Effector memory CD4-positive, alpha-beta T cell (primary cell): Measurements from ENCODE around the gene CACNA1E.

ENCODE experiments used
- DNase-seq, 3 donors: peaks; one replicate each; pipeline ENCODE4 v3.0.0-alpha.2; 2020
- H3K27ac ChIP-seq: 2 replicates; pipeline ENCODE4 v1.7.0; 2013; ENCODE audit warnings: mild to moderate bottlenecking, low read length, moderate library complexity; ENCODE audit not compliant: insufficient read depth, poor library complexity, severe bottlenecking
- H3K27me3 ChIP-seq: replicated peaks from 2 replicates; pipeline ENCODE4 v1.7.0; 2013; ENCODE audit warnings: mild to moderate bottlenecking, low read length; ENCODE audit not compliant: insufficient read depth, control insufficient read depth, poor library complexity, severe bottlenecking
- H3K36me3 ChIP-seq: 2 replicates; pipeline ENCODE4 v1.7.0; 2013; ENCODE audit warnings: mild to moderate bottlenecking, low read length, moderate library complexity; ENCODE audit not compliant: control insufficient read depth, insufficient read depth
- H3K4me1 ChIP-seq: 2 replicates; pipeline ENCODE4 v1.7.0; 2013; ENCODE audit warnings: low read length, mild to moderate bottlenecking; ENCODE audit not compliant: control insufficient read depth, insufficient read depth, poor library complexity, severe bottlenecking
- H3K4me3 ChIP-seq: 2 replicates; pipeline ENCODE4 v1.7.0; 2013; ENCODE audit warnings: low read length, low read depth, mild to moderate bottlenecking; ENCODE audit not compliant: insufficient read depth, poor library complexity, severe bottlenecking
- H3K9me3 ChIP-seq: 2 replicates; pipeline ENCODE4 v1.7.0; 2013; ENCODE audit warnings: mild to moderate bottlenecking, low read length, moderate library complexity; ENCODE audit not compliant: control insufficient read depth

The CACNA1E gene

DNA sequence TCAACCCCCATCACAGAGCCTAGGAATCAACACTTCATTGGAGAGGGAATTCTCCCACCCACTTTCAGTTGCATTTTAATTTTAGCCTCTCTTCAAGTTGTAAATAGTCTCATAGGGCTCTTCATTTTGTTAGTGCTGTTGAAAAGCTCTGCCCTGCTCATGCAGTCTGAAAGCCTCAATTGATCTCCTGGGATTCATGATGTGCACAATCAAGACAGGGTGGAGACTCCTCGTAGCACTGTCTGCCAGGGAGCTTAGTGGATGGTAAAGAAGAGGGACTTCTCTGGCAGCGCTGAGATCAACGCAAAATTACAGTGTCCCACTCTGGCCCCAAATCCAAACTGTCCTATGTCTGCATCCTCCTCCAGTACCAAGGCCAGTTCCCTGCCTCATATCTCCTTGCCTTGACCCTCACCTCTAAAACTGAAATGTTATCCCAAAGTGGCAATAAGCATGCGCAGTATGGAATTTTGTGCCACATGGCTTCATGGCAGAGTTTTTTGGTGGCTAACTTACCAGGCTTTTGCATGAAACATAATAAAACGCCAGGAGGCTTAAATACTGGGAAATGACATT, 282.2 kb downstream of the CACNA1E start:
- Histone ChIP-seq H3K27ac (no peak overlapping the region), H3K36me3 (no peaks in the 10 kb centered on the region), H3K4me1 (no peaks in the 10 kb centered on the region), H3K27me3 (no peaks in the 10 kb centered on the region), H3K4me3 (no peak overlapping the region), H3K9me3 (no peaks in the 10 kb centered on the region)
- DNase-seq = no peak

DNA sequence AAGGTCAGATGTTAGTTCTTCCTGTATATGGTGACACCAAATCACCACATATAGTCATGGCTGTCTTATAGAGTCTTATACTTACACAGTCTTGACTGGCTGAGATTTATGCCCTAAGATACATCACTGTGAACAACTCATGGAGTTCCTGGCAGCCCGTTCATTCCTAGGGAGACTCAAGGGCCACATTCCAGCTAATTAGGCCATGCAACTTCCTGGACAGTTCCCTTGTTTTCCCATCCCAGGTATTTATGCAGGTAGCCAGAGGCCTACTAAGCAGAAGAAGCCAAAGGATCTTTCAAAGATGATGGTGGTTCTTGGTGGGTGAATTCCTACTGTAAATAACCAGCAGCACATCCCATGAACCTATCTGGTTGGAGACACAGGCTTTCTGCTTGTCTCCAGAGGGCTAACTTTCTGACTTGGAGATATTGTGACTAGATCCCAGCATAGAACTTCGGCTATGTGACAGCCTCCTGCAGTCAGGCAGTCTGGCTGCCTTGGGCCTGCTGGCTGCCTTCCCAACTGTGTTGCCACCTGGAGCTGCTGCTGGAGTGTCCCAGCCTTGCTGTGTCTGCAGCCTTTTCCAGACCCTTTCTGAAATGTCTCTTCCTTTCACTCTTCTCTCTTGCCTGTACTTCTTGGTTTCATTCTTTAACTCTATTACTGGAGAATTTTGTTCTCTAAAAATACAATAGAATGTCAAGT, 283.8 kb downstream of the CACNA1E start:
- Histone ChIP-seq H3K9me3 (no peaks in the 10 kb centered on the region), H3K4me3 (no peak overlapping the region), H3K27ac (no peak overlapping the region), H3K36me3 (no peaks in the 10 kb centered on the region), H3K4me1 (no peaks in the 10 kb centered on the region), H3K27me3 (no peaks in the 10 kb centered on the region)
- DNase-seq = no peak

DNA sequence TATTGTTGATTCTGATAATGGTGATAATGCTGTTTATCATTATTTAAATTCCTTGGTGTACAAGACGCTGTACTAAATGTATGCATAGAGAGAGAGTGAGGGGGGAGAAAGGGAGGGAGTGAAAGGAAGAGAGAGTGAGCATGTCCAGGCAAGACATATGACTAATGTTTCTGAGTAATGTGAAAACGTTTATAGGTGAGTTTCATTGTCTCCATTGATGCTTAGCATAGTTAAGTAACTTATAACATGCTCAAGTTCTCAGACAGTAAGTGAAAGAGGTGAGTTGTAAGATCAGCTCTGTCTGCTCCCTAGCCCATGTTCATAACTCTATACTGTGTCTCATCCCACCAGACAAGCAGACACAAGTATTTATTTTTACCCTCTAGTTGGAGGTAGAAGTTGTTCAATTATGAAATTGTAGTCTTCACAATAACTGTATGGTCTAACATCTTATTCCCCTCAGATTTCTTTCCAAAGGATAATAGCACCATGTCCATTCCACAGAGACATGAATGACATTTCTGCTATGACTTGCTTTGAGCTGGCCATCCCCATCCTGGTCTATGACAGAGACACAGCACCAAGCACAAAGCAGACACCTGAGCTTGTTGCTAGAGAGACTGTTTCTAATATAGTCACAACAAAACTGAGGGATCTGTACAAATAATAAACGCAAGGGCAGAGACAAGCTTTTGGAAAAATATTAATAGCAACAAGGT, 285.1 kb downstream of the CACNA1E start:
- H3K36me3 ChIP-seq = no peaks in the 10 kb centered on the region
- H3K4me1 ChIP-seq = no peaks in the 10 kb centered on the region
- no peak for DNase-seq
- no peaks in the 10 kb centered on the region for H3K27me3 ChIP-seq
- H3K4me3 ChIP-seq = no peak overlapping the region
- H3K27ac ChIP-seq = no peak overlapping the region
- no peaks in the 10 kb centered on the region for H3K9me3 ChIP-seq

DNA sequence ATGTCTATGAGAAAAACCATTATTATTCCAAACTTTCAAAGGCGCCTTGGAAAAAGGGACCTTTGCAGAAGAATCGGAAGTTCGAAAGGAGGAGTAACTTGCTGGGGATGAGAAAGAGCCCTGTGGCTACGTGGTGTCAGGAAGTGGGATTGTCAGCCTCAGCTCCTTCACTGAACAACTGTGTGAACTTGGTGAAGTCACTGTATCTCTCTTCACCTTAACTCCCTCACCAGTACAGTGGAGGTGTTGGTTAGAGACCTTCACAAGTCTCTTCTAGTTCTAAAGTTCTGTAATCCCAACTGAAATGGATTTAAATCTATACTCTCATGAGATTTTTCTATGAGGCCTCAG, 285.6 kb downstream of the CACNA1E start:
- Histone ChIP-seq H3K27ac (no peak overlapping the region), H3K36me3 (no peaks in the 10 kb centered on the region), H3K9me3 (no peaks in the 10 kb centered on the region), H3K27me3 (no peaks in the 10 kb centered on the region), H3K4me1 (no peaks in the 10 kb centered on the region), H3K4me3 (no peak overlapping the region)
- no peak for DNase-seq

DNA sequence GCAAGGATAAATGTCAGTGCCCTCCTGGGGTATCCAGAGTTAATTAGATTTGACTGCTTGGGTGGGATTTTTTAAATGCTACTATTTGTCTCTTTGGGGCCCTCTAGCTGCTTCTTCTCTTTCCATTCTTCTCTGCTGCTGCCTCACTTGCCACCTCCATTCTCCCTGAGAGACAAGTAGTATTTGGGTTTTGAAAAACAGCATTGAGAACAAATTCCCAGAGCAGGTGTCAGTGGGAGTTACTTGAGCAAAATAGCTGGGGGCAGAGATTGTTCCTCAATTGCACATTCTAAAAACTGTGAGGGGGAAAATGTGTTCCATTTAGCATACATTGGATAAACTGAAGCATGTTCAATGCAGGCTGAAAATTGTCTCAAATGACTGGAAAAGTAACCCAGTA, 286.5 kb downstream of the CACNA1E start:
- Histone ChIP-seq H3K27me3 (no peaks in the 10 kb centered on the region), H3K36me3 (no peaks in the 10 kb centered on the region), H3K27ac (no peak overlapping the region), H3K9me3 (no peaks in the 10 kb centered on the region), H3K4me3 (no peak overlapping the region), H3K4me1 (no peaks in the 10 kb centered on the region)
- DNase-seq = no peak

DNA sequence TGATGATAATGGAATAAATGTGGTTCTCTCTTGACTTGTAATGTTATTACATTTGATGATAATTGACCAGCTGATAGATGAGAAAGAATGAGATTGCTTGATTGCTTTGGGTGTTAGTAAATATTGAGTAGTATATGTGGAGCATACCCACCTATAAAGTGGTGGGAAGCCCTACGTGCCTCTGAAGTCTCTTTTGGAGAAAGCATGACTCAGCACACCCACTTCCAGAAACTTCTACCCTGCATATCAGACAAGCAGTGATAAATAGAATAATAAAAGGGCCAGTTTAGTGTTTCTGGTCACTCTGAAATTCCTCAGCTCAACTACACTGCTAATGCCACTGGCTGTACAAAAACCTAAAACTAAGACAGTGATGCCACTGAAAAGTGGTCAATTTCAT, 289.4 kb downstream of the CACNA1E start:
- Histone ChIP-seq H3K9me3 (no peaks in the 10 kb centered on the region), H3K27ac (no peak overlapping the region), H3K4me1 (no peaks in the 10 kb centered on the region), H3K36me3 (no peaks in the 10 kb centered on the region), H3K4me3 (no peak overlapping the region), H3K27me3 (no peaks in the 10 kb centered on the region)
- DNase-seq = no peak

DNA sequence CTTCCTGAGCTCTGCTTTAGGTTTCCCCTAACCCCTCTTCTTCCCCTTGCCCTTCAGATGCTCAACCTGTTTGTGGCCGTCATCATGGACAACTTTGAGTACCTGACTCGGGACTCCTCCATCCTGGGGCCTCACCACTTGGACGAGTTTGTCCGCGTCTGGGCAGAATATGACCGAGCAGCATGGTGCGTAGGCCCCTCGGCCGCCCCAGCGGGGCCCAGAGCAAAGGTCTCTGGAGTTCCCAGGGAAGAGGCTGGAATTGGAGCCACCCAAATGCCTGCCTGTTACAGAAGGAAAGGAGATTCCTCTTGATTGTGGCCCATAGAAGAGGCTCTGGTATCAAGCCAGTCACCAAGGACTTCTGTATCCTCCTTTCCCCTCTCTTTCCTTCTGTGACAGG, 292.7 kb downstream of the CACNA1E start:
- Histone ChIP-seq H3K9me3 (no peaks in the 10 kb centered on the region), H3K36me3 (no peaks in the 10 kb centered on the region), H3K27ac (no peak overlapping the region), H3K4me1 (no peaks in the 10 kb centered on the region), H3K27me3 (peaks cover 2% of the 10 kb centered on the region), H3K4me3 (no peak overlapping the region)
- no peak for DNase-seq

DNA sequence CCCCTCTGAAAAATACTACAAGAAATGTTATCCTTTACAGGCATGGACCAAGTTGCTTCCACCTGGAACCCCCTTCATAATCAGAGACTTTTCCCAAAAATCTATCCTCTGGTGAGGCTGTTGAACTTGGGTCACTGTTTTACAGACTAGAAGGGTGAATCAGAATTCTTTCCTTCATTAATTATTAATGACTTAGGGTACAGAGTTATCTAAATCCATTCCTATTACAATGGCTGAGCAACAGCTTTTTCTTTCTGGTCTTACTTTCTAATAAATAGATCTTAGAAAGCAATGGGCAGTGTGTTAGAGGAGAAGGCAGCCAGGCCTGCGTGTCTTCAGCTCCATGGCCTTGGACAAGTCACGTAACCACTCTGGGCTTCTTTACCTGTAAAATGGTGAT, 294.0 kb downstream of the CACNA1E start:
- H3K9me3 ChIP-seq = no peaks in the 10 kb centered on the region
- H3K36me3 ChIP-seq = no peaks in the 10 kb centered on the region
- H3K4me3 ChIP-seq = no peak overlapping the region
- H3K27ac ChIP-seq = no peak overlapping the region
- no peaks in the 10 kb centered on the region for H3K4me1 ChIP-seq
- peaks cover 2% of the 10 kb centered on the region for H3K27me3 ChIP-seq
- DNase-seq = no peak

DNA sequence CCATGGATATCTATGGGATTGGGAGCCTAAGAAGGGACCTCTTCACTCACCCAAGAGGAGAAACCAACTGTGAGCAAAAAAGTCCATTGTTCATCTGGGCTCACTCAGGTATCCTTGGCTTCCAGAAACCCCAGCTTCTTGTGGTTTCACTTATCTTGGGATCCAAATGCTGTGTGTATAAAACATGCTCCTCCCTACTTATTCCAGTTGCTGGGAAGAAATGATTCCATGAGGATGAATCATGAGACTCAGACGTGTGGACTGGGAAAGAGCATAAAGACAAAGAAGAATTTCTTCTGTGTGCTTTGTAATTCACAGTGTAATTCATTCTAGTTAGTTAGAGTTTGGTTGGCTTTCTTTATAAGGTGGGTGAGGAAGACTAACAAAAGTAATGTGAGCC, 294.5 kb downstream of the CACNA1E start:
- no peak overlapping the region for H3K4me3 ChIP-seq

DNA sequence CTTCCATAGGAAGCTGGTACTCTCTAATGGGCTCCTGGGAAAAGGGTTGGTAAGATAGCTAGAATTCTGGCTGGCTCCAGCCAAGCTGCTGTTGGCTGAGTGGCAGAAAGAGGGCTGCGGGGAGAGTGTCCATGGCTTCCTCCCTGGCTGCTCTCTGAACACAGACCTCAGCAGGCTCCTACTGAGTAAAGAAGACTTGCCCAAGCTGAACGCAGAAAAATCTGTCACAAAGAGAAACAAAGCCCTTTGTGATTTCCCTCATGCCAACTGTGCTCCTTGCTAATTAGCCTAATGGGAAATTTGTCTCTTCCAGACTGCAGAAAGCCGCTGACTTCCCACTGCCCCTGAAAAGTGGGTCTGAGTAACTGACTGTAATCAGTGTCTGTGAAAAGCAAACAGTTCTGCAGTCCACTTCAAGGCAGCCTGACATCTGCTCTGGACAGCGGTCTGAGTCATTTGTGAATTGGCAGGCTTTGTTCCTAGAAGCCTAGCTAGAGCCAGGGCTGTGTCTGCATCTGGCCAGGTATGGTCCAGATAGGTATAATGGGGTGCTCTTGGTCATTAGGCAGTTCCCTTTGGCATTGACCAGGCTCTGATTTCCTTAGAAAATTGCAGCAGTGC, 295.4 kb downstream of the CACNA1E start:
- no peak for DNase-seq
- H3K36me3 ChIP-seq = no peaks in the 10 kb centered on the region

More for the DNA sequence above, 294.5 kb downstream of the CACNA1E start:
- no peaks in the 10 kb centered on the region for H3K4me1 ChIP-seq
- H3K27me3 ChIP-seq = peaks cover 2% of the 10 kb centered on the region
- H3K9me3 ChIP-seq = no peaks in the 10 kb centered on the region
- H3K36me3 ChIP-seq = no peaks in the 10 kb centered on the region
- no peak overlapping the region for H3K27ac ChIP-seq
- DNase-seq = no peak

More for the DNA sequence above, 295.4 kb downstream of the CACNA1E start:
- Histone ChIP-seq H3K27me3 (peaks cover 2% of the 10 kb centered on the region), H3K4me3 (no peak overlapping the region), H3K4me1 (no peaks in the 10 kb centered on the region), H3K9me3 (no peaks in the 10 kb centered on the region), H3K27ac (no peak overlapping the region)
